Osteoblast (primary cell): ENCODE results near the gene ZNF600. TPM values are rescaled to one million over a fixed set of nuclear protein-coding genes. Genes with fewer than 3 reads are reported as not detected.
"Not testable (repeated sequence)": the region's sequence is repeated elsewhere in the genome, so short reads cannot be mapped to it uniquely, and the experiment has no call there.

Source experiments
- DNase-seq: peaks from one replicate; pipeline ENCODE4 v3.0.0; 2011; ENCODE audit warnings: low spot score, mixed read lengths; ENCODE audit not compliant: insufficient read length; ENCODE audit errors: missing footprints
- H2AFZ ChIP-seq: 2 replicates; pipeline ENCODE4 v1.6.0; 2011; ENCODE audit warnings: mild to moderate bottlenecking, low read length
- H3K27ac ChIP-seq: 2 replicates; pipeline ENCODE4 v1.5.1; 2011; ENCODE audit warnings: mild to moderate bottlenecking, low read depth, low read length, moderate library complexity
- H3K27me3 ChIP-seq: 2 replicates; pipeline ENCODE4 v1.6.0; 2012; ENCODE audit warnings: mild to moderate bottlenecking, control low read depth, inconsistent platforms, low read length, moderate library complexity; ENCODE audit not compliant: insufficient read depth
- H3K36me3 ChIP-seq: 2 replicates; pipeline ENCODE4 v1.5.1; 2011; ENCODE audit warnings: mild to moderate bottlenecking, low read length, control low read depth, moderate library complexity; ENCODE audit not compliant: insufficient read depth
- H3K4me1 ChIP-seq: 2 replicates; pipeline ENCODE4 v1.5.1; 2011; ENCODE audit warnings: mild to moderate bottlenecking, low read length, control low read depth, moderate library complexity; ENCODE audit not compliant: insufficient read depth
- H3K4me2 ChIP-seq: 2 replicates; pipeline ENCODE4 v1.6.0; 2011; ENCODE audit warnings: mild to moderate bottlenecking, low read length; ENCODE audit not compliant: insufficient read depth
- H3K4me3 ChIP-seq: fragments of 200-600 bp; sonication (generic); 3 replicates; pipeline ENCODE4 v1.5.1; 2012; ENCODE audit warnings: mild to moderate bottlenecking, low read length, inconsistent platforms; ENCODE audit not compliant: insufficient read depth
- H3K79me2 ChIP-seq: 2 replicates; pipeline ENCODE4 v1.6.0; 2012; ENCODE audit warnings: mild to moderate bottlenecking, low read length, control low read depth, inconsistent platforms; ENCODE audit not compliant: insufficient read depth
- H3K9me3 ChIP-seq: 2 replicates; pipeline ENCODE4 v1.5.1; 2011; ENCODE audit warnings: low read depth, low read length, control low read depth
- H4K20me1 ChIP-seq: 2 replicates; pipeline ENCODE4 v1.6.0; 2012; ENCODE audit warnings: mild to moderate bottlenecking, low read length, control low read depth; ENCODE audit not compliant: insufficient read depth
- total RNA-seq: library from RNA; depleted of rRNA; stranded (reverse); fragments of >200 nt; gene quantifications from 2 replicates; pipeline ENCODE4 v1.2.3, GENCODE V29; 2012
- TF ChIP-seq, protein P1 (sequence below): IDR thresholded peaks from 2 replicates; pipeline ENCODE4 v1.5.1; 2011; ENCODE audit warnings: mild to moderate bottlenecking, low read depth, low read length, moderate library complexity; ENCODE audit errors: extremely low read depth

The ZNF600 gene
- total RNA-seq, 1 donor = 9.8 TPM

DNA sequence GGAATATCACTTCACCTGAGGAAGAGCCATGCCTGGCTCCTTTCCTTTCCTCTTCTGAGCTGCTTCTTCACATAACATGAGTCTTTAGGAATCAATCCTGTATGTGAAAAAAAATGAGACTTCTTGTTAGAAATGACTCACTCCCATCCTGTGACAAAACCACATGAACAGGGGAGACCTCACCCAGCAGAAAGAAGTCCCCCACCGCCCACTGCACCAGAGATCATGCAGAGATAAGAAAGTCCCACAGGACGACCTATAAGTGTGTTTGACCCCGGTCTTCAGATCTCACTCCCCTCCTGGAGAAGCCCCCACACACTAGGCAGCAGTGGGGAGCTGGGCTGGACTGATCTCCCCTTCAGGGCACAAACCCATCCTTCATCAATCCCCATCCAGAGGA, 7.8 kb downstream of the ZNF600 start:
- Histone ChIP-seq H3K36me3 (peaks cover 7% of the 10 kb centered on the region), H3K9me3 (no peaks in the 10 kb centered on the region), H3K79me2 (no peaks in the 10 kb centered on the region), H2AFZ (no peak overlapping the region), H3K27ac (no peak overlapping the region), H3K4me1 (no peaks in the 10 kb centered on the region), H3K27me3 (no peaks in the 10 kb centered on the region), H3K4me3 (no peak overlapping the region), H4K20me1 (no peaks in the 10 kb centered on the region), H3K4me2 (no peak overlapping the region)
- DNase-seq = no peak
- TF ChIP-seq, protein P1, sequence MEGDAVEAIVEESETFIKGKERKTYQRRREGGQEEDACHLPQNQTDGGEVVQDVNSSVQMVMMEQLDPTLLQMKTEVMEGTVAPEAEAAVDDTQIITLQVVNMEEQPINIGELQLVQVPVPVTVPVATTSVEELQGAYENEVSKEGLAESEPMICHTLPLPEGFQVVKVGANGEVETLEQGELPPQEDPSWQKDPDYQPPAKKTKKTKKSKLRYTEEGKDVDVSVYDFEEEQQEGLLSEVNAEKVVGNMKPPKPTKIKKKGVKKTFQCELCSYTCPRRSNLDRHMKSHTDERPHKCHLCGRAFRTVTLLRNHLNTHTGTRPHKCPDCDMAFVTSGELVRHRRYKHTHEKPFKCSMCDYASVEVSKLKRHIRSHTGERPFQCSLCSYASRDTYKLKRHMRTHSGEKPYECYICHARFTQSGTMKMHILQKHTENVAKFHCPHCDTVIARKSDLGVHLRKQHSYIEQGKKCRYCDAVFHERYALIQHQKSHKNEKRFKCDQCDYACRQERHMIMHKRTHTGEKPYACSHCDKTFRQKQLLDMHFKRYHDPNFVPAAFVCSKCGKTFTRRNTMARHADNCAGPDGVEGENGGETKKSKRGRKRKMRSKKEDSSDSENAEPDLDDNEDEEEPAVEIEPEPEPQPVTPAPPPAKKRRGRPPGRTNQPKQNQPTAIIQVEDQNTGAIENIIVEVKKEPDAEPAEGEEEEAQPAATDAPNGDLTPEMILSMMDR = no peak

DNA sequence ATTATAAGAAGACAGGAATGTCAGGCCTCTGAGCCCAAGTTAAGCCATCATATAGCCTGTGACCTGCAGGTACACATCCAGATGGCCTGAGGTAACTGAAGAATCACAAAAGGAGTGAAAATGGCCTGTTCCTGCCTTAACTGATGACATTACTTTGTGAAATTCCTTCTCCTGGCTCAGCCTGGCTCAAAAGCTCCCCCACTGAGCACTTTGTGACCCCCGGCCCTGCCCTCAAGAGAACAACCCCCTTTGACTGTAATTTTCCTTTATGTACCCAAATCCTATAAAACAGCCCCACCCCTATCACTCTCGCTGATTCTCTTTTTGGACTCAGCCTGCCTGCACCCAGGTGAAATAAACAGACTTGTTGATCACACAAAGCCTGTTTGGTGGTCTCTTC, 30.1 kb downstream of the ZNF600 start:
- not testable (repeated sequence) for H4K20me1 ChIP-seq, DNase-seq

DNA sequence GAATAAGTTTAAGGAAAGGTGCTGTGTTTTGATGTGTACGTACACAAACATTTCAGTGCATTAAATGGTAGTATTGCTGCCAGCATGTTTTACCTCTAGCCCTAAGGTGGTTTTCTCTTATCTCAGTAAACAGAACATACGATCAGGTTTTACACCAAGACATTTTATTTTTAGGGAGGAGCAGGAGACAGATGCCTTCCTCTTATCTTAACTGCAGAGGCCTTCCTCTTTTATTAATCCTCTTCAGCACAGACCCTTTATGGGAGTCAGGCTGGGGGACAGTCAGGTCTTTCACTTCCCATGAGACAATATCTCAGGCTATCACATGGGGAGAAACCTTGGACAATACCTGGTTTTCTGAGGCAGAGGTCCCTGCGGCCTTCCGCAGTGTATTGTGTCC, 36.8 kb downstream of the ZNF600 start:
- H3K27me3 ChIP-seq = no peaks in the 10 kb centered on the region
- no peak overlapping the region for H3K27ac ChIP-seq
- H4K20me1 ChIP-seq = no peaks in the 10 kb centered on the region
- DNase-seq = no peak
- H3K79me2 ChIP-seq = no peaks in the 10 kb centered on the region
- no peak overlapping the region for H3K4me2 ChIP-seq
- H3K36me3 ChIP-seq = no peaks in the 10 kb centered on the region
- H3K4me3 ChIP-seq = no peak overlapping the region
- no peak overlapping the region for H2AFZ ChIP-seq
- no peaks in the 10 kb centered on the region for H3K4me1 ChIP-seq
- no peaks in the 10 kb centered on the region for H3K9me3 ChIP-seq
- TF ChIP-seq, protein P1 = no peak

More for the DNA sequence above, 30.1 kb downstream of the ZNF600 start:
- not testable (repeated sequence) for H3K4me3 ChIP-seq, H2AFZ ChIP-seq, H3K36me3 ChIP-seq, H3K4me1 ChIP-seq, H3K27me3 ChIP-seq, H3K9me3 ChIP-seq, H3K27ac ChIP-seq, H3K79me2 ChIP-seq, H3K4me2 ChIP-seq

DNA sequence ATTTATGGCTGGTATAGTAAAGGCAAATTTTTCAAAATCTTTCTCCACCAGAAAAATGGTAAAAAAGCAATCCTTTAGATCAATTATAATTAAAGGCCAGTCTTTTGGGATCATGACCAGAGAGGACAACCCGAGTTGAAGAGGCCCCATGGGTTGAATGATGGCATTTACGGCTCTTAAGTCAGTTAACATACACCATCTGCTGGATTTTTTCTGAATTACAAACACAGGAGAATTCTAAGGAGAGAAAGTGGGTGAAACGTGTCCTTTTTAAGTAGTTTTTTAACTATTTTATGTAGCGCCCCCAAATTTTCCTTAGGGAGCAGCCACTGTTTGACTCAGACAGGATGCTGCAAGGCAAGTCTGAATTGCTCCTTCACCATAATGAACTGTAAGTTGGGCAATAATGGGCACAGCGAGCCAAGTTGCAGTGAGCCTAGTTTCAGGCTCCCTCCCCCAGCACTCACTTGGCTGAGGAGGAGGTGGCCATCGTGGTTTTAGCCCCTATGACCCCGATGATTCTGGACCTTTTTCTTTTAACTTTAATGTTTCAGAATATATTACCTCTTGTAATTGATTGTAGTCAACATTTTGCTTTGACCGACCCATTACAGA, 38.1 kb downstream of the ZNF600 start:
- Histone ChIP-seq H3K36me3 (no peaks in the 10 kb centered on the region), H3K9me3 (no peaks in the 10 kb centered on the region), H3K4me3 (peak overlapping the region; percentile 40), H3K27ac (no peak overlapping the region), H3K79me2 (no peaks in the 10 kb centered on the region), H2AFZ (peak overlapping the region; percentile 65), H3K27me3 (no peaks in the 10 kb centered on the region), H3K4me2 (peak overlapping the region; percentile 70), H4K20me1 (no peaks in the 10 kb centered on the region), H3K4me1 (no peaks in the 10 kb centered on the region)
- TF ChIP-seq, protein P1 = peak; percentile 50
- DNase-seq = no peak

DNA sequence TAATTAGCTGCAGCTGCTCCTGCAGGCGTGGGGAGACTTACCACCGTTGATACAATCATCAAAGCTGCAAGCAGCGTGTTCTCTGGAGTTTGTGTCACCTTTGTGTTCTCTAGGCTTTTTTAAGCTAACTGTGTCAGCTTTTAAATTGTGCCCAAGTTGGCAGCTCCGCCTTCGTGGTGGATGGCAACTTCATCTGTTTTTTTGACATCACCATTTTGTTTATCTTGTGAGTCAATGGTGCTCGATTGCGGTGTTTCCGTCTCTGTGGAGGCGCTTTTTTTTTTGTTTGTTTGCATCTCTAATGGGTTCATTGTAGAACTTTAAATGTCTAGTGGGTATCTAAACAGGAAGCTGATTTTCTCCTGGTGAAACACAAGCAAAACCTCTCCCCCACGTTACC, 40.7 kb downstream of the ZNF600 start:
- H3K27ac ChIP-seq, H4K20me1 ChIP-seq, H3K9me3 ChIP-seq, H3K27me3 ChIP-seq, H3K4me3 ChIP-seq, H3K4me1 ChIP-seq, H2AFZ ChIP-seq, H3K79me2 ChIP-seq, H3K4me2 ChIP-seq, H3K36me3 ChIP-seq: not testable (repeated sequence)
- DNase-seq = peak; percentile 19
